Gastrocnemius medialis (tissue), 4 donors: ENCODE results near the gene ZFAND6.

Experiments used
- CTCF ChIP-seq, 5 experiments: fragments of 450-650 bp in 3 of 5; fragments of 200-600 bp in 2 of 5; sonication (generic) in 2 of 5; IDR thresholded peaks in 4 of 5; conservative IDR thresholded peaks in 1 of 5; 1 replicate in 4 of 5; 2 replicates in 1 of 5; pipeline ENCODE4 v1.5.1; 2016 to 2019; ENCODE audit warnings: antibody characterized with exemption in 5 of 5, mild to moderate bottlenecking in 3 of 5, moderate library complexity in 3 of 5
- POLR2A ChIP-seq, 2 donors: fragments of 450-650 bp; IDR thresholded peaks; one replicate each; pipeline ENCODE4 v1.6.1; 2017; ENCODE audit warnings: antibody characterized with exemption in 2 of 2, mild to moderate bottlenecking in 2 of 2, moderate library complexity in 2 of 2

GRCh38 chr15:80132382-80132781 lies 72.9 kb downstream of the ZFAND6 start:
- no peak for TF ChIP-seq POLR2A (IDR thresholded peaks at IDR 0.05)
- TF ChIP-seq CTCF (IDR thresholded peaks at IDR 0.05 in 4 of 5, conservative IDR thresholded peaks at IDR 0.05 in 1 of 5) = no peak
